Measurements from ENCODE around the gene PDE4D.

DNA sequence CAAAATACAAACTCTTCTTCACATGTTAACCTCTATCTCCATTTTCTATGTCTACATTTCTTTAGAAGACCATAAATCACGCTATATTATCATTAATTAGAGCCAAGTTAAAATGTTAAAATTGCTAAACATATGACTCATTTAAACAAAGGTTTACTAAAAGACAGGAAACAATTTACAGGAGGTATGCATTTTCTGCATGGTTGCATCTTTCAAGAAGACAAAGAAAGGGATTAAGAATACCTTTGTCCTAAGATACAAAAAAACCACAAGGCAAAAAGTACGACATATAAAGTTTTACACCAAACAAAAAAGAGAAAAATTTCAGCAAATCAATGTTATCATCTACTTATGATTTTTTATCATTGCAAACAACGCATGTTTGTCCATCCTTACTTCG is 324.4 kb downstream of the PDE4D start:
- no peak for TF ChIP-seq EZH2 (optimal IDR thresholded peaks at IDR 0.05; ENCODE audit: low read depth, low read length)
- TF ChIP-seq, protein P1, sequence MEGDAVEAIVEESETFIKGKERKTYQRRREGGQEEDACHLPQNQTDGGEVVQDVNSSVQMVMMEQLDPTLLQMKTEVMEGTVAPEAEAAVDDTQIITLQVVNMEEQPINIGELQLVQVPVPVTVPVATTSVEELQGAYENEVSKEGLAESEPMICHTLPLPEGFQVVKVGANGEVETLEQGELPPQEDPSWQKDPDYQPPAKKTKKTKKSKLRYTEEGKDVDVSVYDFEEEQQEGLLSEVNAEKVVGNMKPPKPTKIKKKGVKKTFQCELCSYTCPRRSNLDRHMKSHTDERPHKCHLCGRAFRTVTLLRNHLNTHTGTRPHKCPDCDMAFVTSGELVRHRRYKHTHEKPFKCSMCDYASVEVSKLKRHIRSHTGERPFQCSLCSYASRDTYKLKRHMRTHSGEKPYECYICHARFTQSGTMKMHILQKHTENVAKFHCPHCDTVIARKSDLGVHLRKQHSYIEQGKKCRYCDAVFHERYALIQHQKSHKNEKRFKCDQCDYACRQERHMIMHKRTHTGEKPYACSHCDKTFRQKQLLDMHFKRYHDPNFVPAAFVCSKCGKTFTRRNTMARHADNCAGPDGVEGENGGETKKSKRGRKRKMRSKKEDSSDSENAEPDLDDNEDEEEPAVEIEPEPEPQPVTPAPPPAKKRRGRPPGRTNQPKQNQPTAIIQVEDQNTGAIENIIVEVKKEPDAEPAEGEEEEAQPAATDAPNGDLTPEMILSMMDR (IDR thresholded peaks at IDR 0.05; ENCODE audit: low read length): no peak

Data from MM.1S (cell line).